Limb (tissue), 2 donors: ENCODE data around the gene SGMS2.
"Not testable (repeated sequence)": the region's sequence is repeated elsewhere in the genome, so short reads cannot be mapped to it uniquely, and the experiment has no call there.

ENCODE experiments used
- DNase-seq, 2 donors: peaks; one replicate each; pipeline ENCODE4 v3.0.0-alpha.2; 2016; ENCODE audit errors: extremely low spot score in 2 of 2

The SGMS2 gene

GRCh38 chr4:107908377-107908776, 83.6 kb downstream of the SGMS2 start:
- no peak for DNase-seq

DNA sequence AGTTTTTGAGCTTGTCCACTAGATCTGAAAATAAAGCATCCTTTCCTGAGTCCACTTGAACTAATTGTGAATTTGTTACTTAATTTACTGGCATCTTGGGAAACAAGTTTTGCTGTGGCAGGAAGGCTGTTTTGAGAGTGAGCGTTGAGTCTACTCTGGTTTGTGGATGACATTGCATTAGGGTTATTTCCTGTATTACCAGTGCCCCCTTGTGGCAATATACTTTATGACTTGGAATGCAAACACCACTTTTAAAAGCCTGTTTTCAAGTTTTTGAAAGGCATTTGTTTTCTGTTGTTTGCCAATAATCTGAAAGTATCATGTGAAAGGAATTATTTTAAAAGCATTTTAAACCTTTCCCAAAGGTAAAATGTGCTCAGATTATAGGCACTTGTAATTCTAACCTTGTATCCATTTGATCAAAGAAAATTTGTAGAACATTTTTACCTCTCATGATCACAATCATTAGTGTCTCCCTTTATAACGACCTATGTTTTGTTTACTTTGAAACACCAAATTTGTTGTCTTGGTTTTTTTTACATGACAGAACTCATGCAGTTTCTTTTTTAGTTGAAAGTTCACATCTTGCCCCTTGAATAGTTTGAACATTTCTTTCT, 88.7 kb downstream of the SGMS2 start:
- DNase-seq = peak in 1 of 2 donors; percentile 85

GRCh38 chr4:107915220-107915619, 90.5 kb downstream of the SGMS2 start:
- DNase-seq = no peak

DNA sequence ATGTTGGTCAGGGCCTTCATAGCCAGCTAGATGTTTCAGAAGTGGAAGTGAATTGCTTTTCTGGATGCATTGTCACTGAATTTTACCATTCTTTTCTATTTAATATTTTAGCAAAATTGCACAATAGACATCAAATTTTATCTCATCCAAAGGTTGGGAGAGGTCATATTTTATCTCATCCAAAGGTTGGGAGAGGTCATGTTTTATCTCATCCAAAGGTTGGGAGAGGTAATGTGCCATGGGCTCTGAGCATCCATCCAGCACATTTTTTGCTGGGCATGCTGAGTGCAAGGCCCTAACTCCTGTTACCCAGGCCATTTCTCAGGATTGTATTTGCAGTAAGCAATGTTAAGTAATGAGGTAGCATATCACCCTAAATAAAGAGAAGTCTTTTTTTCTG, 91.9 kb downstream of the SGMS2 start:
- DNase-seq = no peak

DNA sequence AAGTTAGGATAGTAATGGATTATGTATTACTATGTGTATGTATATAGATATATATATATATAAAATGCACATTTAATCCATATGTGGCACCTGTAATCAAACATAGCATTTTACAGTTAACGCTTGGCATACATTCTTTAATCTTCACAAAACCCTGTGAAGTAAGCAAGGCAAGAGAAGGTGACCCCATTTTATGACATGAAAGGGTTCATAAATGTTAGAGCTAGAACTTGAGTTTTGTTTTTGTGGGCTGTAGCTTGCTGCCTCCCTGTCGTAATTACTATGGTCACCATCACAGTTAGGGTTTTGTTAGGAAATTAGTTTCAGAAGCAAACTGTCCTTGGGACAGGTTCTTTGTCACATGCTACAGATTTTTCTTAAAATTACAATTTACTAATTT, 92.8 kb downstream of the SGMS2 start:
- DNase-seq = no peak

DNA sequence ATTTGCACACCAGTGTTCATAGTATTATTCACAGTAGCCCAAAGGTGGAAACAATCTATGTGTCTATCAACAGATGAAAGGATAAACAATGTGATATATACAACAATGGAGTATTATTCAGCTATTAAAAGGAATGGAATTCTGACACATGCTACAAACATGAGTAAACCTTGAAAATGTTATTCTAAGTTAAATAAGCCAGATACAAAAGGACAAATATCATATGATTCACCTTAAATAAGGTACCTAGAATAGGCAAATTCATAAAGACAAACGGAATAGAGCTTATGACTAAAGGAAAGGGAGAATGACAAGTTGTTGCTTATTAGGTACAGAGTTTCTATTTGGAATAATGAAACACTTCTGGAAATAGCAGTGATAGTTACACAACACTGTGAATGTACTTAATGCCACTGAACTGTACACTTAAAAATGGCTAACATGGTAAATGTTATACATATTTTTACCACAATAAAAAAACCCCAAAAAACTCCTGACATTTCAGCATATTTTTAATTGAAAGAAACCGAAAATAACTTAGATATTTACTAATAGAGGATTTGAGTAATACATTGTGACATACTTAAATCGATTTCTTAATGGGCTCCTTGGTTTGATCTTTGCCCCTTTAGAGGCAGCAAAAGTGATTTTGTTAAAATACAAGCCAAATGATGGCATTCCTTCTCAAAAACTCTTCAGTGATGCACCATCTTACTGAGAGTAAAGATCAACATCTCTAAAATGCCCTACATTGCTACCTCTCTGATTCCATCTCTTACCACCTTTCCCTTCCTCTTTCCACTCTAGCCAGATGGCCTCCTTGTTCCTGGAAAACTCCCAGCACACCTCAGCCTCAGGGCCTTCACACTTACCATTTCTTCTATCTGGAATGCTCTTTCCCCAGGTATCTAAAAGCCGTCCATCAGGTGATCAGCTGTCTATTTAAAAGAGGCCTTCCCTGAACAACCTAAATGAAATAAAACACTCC, 98.0 kb downstream of the SGMS2 start:
- DNase-seq = no peak

GRCh38 chr4:107925713-107926112, 101.0 kb downstream of the SGMS2 start:
- DNase-seq = not testable (repeated sequence)

- DNase-seq = not testable (repeated sequence)
Observed at GRCh38 chr4:107926875-107927274, 102.1 kb downstream of the SGMS2 start.

DNA sequence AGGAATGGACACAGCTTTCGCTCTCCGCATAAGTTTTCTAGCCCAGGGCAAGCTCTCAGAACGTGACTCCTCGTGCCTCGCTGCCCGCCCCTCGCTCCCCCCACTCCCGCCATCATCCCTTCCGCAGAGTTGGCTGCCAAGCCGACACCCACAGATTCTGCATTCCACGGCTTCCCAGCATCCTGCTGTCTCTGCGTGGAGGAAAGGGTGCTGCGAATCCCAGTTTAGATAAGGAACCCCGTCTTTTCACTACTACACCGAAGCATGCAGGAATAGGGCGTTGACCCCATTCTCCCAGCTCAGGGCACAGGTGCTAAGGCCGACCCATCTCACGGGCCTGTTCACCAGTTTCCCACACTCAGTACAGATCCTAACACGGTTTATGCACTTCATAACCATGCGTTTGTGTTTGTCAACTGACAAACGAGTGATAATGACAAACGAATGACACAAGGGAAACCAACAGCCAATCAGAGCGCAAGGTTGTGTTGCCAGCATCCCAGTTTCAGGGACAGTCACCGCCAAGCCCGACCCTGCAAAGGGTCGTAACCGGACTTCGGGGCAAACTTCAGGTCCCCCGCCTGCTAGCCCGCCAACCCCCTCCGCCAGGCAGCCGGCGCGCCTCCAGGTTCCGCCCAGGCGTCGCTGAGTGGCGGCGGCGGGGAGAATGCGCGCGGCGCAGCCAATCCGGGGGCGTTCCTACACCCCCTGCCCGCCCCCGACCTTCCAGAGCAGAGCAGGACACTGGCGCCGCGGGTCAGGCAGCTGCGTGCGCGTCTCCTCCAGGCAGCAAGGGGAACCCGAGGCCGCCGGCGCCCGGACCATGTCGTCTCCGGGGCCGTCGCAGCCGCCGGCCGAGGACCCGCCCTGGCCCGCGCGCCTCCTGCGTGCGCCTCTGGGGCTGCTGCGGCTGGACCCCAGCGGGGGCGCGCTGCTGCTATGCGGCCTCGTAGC, 106.4 kb downstream of the SGMS2 start, which contains the start of gene CYP2U1:
Gene CYP2U1, plus strand, starts transcription at position 729 of the 954 bp plus-strand sequence. Its CDS starts 95 bp downstream, at position 824.
- DNase-seq = peak; percentile 83 to 85

GRCh38 chr4:107931775-107932321, 107.1 kb downstream of the SGMS2 start:
- DNase-seq = no peak

DNA sequence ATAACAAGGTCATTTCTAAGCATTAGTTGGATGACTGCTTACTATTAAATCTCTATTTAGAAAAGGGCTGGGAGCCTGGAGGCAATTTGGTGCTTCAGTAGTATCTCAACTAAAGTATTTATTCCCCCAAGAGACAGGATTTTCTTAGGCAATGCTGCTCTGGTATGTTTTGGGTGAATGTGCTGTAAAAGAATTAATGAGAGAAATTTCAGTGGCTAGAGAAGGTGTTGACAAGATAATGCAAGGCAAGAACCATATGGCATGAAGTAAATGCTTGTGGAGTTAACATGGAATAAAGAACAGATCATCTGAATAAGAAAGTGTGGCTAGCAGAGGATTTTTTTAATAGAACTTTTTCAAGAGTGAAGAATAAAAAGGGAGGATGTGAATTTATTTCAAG, 110.5 kb downstream of the SGMS2 start:
- DNase-seq = no peak

DNA sequence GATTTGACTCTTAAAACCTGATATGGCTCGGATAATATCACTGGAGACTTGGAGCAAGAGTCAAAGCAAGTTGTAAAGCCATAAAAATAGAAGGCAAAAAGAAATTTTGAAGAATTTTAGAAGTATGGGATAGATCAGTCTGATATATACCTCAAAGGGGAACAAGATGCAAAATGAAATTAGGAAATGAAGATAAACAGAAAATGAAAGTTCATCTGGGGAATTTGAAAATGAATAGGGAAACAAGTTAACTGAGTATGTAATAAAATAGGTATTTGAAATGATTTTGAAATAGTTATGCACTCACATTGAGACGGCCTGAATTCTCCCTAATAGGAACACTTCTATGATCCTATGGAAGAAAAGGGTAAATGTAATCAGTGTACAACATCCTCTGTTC, 112.3 kb downstream of the SGMS2 start:
- DNase-seq = no peak

DNA sequence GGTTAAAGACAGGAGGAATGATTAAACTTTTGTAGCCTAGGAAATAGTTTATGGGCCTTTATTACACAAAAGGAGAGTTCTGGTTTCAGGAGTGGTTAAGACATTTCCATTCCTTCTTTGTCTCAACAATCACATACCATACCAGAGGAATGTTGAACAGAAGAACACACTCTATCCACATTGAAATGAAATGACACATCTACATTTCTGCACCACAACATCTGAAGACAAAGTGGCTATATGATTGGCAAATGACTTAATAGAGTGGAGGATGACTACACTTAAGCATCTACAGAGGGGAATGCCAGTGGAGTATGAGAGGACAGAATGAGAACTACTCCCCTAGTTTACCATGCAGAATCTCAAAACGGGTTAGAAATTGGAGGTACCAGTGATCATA, 114.6 kb downstream of the SGMS2 start:
- no peak for DNase-seq

- DNase-seq = no peak
Observed at GRCh38 chr4:107945809-107946208, 121.1 kb downstream of the SGMS2 start.

DNA sequence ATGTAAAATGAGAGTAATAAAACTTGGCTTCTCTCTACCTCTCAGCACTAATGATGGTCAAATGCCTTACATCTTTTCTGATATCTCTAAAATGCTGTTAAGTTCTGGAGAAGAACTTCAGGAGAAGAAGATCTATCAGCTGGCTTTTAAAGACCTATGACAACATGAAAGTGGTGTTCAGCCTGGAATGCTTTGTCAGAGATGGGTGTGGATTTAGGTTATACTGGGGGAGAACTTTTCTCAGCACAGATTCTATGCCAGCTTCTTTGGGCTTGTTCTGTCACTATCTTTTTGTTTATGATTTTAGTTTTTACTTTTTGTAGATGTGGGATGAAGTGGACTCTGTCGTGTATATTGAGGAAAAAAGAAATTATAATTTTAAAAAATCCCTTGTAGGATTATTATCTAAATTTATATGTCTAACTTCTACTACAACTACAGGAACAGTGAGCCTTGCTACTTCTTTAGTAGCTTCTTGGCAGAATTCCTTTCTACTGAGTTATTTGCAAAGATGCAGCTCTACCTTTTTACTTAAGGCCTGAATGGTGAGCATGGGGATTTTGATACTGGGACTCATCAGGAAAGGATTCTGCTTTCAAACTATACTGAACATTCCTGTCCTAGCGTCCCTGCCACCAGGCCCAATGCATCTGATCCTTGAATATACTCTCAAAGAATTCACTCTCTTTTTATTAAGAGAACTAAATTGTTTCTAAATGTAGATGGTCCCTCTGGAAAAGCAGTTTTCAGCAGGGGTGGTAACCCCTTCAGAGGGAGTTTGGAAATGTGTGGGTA, 126.2 kb downstream of the SGMS2 start:
- DNase-seq = no peak

GRCh38 chr4:107951551-107951950, 126.8 kb downstream of the SGMS2 start:
- DNase-seq = no peak

DNA sequence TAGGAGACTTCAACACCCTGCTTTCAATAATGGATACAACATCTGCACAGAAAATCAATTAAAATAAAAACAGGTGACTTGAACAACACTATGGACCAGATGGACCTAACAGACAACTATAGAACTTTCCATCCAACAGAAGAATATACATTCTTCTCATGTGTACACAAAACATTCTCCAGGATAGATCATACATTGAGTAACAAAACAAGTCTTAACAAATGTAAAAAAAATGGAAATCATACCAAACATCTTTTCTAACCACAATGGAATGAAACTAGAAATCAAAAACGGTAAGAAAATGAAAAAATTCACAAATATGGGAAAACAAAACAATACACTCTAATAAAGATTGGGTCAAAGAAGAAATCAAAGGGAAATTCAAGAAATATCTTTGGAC, 131.3 kb downstream of the SGMS2 start:
- no peak for DNase-seq
